Measurements from ENCODE around the gene CTSS.
"Not testable (repeated sequence)": the region's sequence is repeated elsewhere in the genome, so short reads cannot be mapped to it uniquely, and the experiment has no call there.

CTSS gene

DNA sequence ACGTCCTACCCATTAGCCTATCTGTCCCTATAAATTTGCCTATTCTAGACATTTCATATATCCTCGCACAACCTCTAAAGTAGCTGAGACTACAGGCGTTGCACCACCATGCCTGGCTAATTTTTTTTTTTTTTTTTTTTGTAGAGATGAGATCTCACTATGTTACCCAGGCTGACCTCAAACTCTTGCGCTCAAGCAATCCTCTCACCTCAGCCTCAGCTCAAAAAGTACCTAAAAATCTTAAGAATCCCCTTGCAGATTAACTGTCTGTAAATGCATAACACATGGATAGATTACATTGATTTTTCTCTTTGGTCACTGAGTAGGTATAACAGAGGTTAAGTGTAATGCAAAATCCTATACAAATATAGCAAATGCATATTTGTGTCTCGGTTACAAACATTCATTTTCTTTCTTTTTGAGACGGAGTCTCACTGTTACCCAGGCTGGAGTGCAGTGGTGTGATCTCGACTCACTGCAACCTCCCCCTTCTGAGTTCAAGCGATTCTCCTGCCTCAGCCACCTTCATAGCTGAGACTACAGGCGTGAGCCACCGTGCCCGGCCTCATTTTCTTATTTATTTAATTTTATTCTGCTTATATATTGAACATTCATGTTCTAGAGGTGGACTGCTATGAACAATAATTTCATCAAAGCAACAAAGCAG, 47.2 kb downstream of the CTSS start:
- Histone ChIP-seq H3K9ac (ENCODE audit: low read length) (no peak overlapping the region), H3K4me1 (ENCODE audit: low read length) (no peaks in the 10 kb centered on the region), H3K36me3 (replicated peaks; ENCODE audit: insufficient read depth, low read length) (no peaks in the 10 kb centered on the region), H3K9me2 (replicated peaks; ENCODE audit: insufficient read depth, low read length) (no peaks in the 10 kb centered on the region), H3K9me3 (replicated peaks; ENCODE audit: insufficient read depth, low read length) (no peaks in the 10 kb centered on the region), H3K27me3 (replicated peaks; ENCODE audit: insufficient read depth, low read length) (no peaks in the 10 kb centered on the region), H3K4me2 (ENCODE audit: low read depth, low read length) (no peak overlapping the region), H3F3A (ENCODE audit: insufficient read depth, low read length) (no peaks in the 10 kb centered on the region), H3K79me2 (ENCODE audit: low read length) (no peaks in the 10 kb centered on the region), H3K4me3 (ENCODE audit: low read length) (no peak overlapping the region), H2AFZ (ENCODE audit: low read length) (no peak overlapping the region), H3K27ac (ENCODE audit: low read length) (no peak overlapping the region), H4K20me1 (ENCODE audit: insufficient read depth, low read length) (no peaks in the 10 kb centered on the region)
- no peak for DNase-seq
- TF ChIP-seq EZH2 (optimal IDR thresholded peaks at IDR 0.05; ENCODE audit: low read depth, low read length): no peak

DNA sequence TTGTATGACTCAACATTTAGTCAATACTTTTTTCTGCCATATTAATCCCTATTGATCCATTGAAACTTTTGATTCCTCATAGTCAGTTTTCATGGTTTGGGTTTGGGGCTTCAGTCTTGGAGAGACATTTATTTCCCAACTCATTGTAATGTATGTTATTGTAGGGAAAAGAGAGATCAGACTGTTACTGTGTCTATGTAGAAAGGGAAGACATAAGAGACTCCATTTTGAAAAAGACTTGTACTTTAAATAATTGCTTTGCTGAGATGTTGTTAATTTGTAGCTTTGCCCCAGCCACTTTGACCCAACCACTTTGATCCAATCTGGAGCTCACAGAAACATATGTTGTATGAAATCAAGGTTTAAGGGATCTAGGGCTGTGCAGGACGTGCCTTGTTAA, 56.5 kb downstream of the CTSS start:
- H3K27me3 ChIP-seq (replicated peaks; ENCODE audit: insufficient read depth, low read length); H3K9me2 ChIP-seq (replicated peaks; ENCODE audit: insufficient read depth, low read length); H3F3A ChIP-seq (ENCODE audit: insufficient read depth, low read length); DNase-seq; H3K79me2 ChIP-seq (ENCODE audit: low read length); H3K4me3 ChIP-seq (ENCODE audit: low read length); H2AFZ ChIP-seq (ENCODE audit: low read length); H3K27ac ChIP-seq (ENCODE audit: low read length); H3K9ac ChIP-seq (ENCODE audit: low read length); H3K36me3 ChIP-seq (replicated peaks; ENCODE audit: insufficient read depth, low read length); H4K20me1 ChIP-seq (ENCODE audit: insufficient read depth, low read length); H3K4me2 ChIP-seq (ENCODE audit: low read depth, low read length); H3K9me3 ChIP-seq (replicated peaks; ENCODE audit: insufficient read depth, low read length); H3K4me1 ChIP-seq (ENCODE audit: low read length): not testable (repeated sequence)

GRCh38 chr1:150708595-150708994, 57.0 kb downstream of the CTSS start:
- H3K9me2 ChIP-seq (replicated peaks; ENCODE audit: insufficient read depth, low read length): no peaks in the 10 kb centered on the region
- no peak overlapping the region for H2AFZ ChIP-seq (ENCODE audit: low read length)
- H3K9me3 ChIP-seq (replicated peaks; ENCODE audit: insufficient read depth, low read length): no peaks in the 10 kb centered on the region
- H3K79me2 ChIP-seq (ENCODE audit: low read length): no peaks in the 10 kb centered on the region
- H4K20me1 ChIP-seq (ENCODE audit: insufficient read depth, low read length): no peaks in the 10 kb centered on the region
- H3K4me3 ChIP-seq (ENCODE audit: low read length): no peak overlapping the region
- DNase-seq: no peak
- H3K9ac ChIP-seq (ENCODE audit: low read length): no peak overlapping the region
- no peaks in the 10 kb centered on the region for H3K36me3 ChIP-seq (replicated peaks; ENCODE audit: insufficient read depth, low read length)
- no peaks in the 10 kb centered on the region for H3F3A ChIP-seq (ENCODE audit: insufficient read depth, low read length)
- no peak overlapping the region for H3K4me2 ChIP-seq (ENCODE audit: low read depth, low read length)
- TF ChIP-seq CTCF (IDR thresholded peaks at IDR 0.05; ENCODE audit: low read length) (no peak), EZH2 (optimal IDR thresholded peaks at IDR 0.05; ENCODE audit: low read depth, low read length) (no peak), EZH2phosphoT487 (IDR thresholded peaks at IDR 0.05; ENCODE audit: low read length) (no peak)
- H3K27me3 ChIP-seq (replicated peaks; ENCODE audit: insufficient read depth, low read length): no peaks in the 10 kb centered on the region
- no peak overlapping the region for H3K27ac ChIP-seq (ENCODE audit: low read length)
- H3K4me1 ChIP-seq (ENCODE audit: low read length): no peaks in the 10 kb centered on the region

- H3F3A ChIP-seq (ENCODE audit: insufficient read depth, low read length): no peaks in the 10 kb centered on the region
- no peaks in the 10 kb centered on the region for H4K20me1 ChIP-seq (ENCODE audit: insufficient read depth, low read length)
- no peak overlapping the region for H2AFZ ChIP-seq (ENCODE audit: low read length)
- no peak overlapping the region for H3K4me3 ChIP-seq (ENCODE audit: low read length)
- no peaks in the 10 kb centered on the region for H3K4me1 ChIP-seq (ENCODE audit: low read length)
- no peak overlapping the region for H3K4me2 ChIP-seq (ENCODE audit: low read depth, low read length)
- no peak for DNase-seq
- no peaks in the 10 kb centered on the region for H3K9me3 ChIP-seq (replicated peaks; ENCODE audit: insufficient read depth, low read length)
- no peak overlapping the region for H3K27ac ChIP-seq (ENCODE audit: low read length)
- H3K9ac ChIP-seq (ENCODE audit: low read length): no peak overlapping the region
- no peaks in the 10 kb centered on the region for H3K36me3 ChIP-seq (replicated peaks; ENCODE audit: insufficient read depth, low read length)
- H3K9me2 ChIP-seq (replicated peaks; ENCODE audit: insufficient read depth, low read length): no peaks in the 10 kb centered on the region
- no peaks in the 10 kb centered on the region for H3K27me3 ChIP-seq (replicated peaks; ENCODE audit: insufficient read depth, low read length)
- no peak for TF ChIP-seq EZH2 (optimal IDR thresholded peaks at IDR 0.05; ENCODE audit: low read depth, low read length)
- TF ChIP-seq CTCF (IDR thresholded peaks at IDR 0.05; ENCODE audit: low read length): no peak
- TF ChIP-seq EZH2phosphoT487 (IDR thresholded peaks at IDR 0.05; ENCODE audit: low read length): no peak
- no peaks in the 10 kb centered on the region for H3K79me2 ChIP-seq (ENCODE audit: low read length)
These were observed 59.5 kb downstream of the CTSS start for GRCh38 chr1:150706091-150706490.

Measured in MM.1S (cell line).